ENCODE measurements around the gene SPATA6L. TPM values are rescaled to one million over a fixed set of nuclear protein-coding genes. Genes with fewer than 3 reads are reported as not detected.

Gene SPATA6L
- total and polyA plus RNA-seq, 2 of the 13 experiments (the other 11 are each of a cell fraction or from before 2014, with no cell fraction given), result 1.1 to 1.9 TPM

GRCh38 chr9:4600368-4600767 is 65.9 kb downstream of the SPATA6L start:
- no peak for TF ChIP-seq ZNF276 (CRISPR knock-in tag; IDR thresholded peaks at IDR 0.05; ENCODE audit: low read depth)
- TF ChIP-seq ZBTB3 (CRISPR knock-in tag; IDR thresholded peaks at IDR 0.05; ENCODE audit: borderline replicate concordance, low read depth), result no peak
- no peak for TF ChIP-seq ZNF720 (CRISPR knock-in tag; IDR thresholded peaks at IDR 0.05)
- TF ChIP-seq ZSCAN25 (CRISPR knock-in tag; IDR thresholded peaks at IDR 0.05), result no peak
- no peak for TF ChIP-seq PRDM10 (CRISPR knock-in tag; IDR thresholded peaks at IDR 0.05; ENCODE audit: low read depth)
- no peak for TF ChIP-seq ZBTB2 (CRISPR knock-in tag; IDR thresholded peaks at IDR 0.05; ENCODE audit: low read depth)
- Histone ChIP-seq H4K20me1 (ENCODE audit: insufficient read depth, low read length) (no peaks in the 10 kb centered on the region), H3K27ac (ENCODE audit: extremely low read length, insufficient read depth, low read length) (no peak overlapping the region), H3K9ac (ENCODE audit: insufficient read depth, low read depth, low read length) (no peak overlapping the region), H3K79me2 (ENCODE audit: insufficient read depth, low read length) (no peaks in the 10 kb centered on the region), H3K9me3 (ENCODE audit: low read length) (no peaks in the 10 kb centered on the region), H3K27me3 (ENCODE audit: control insufficient read depth in 1 of 2, insufficient read depth in 2 of 2, low read length in 2 of 2) (no peaks in the 10 kb centered on the region), H3K36me3 (replicated peaks in 1 of 2; ENCODE audit: control insufficient read depth in 1 of 2, insufficient read depth in 2 of 2, low read length in 2 of 2) (no peaks in the 10 kb centered on the region), H3K4me3 (replicated peaks in 1 of 3; ENCODE audit: insufficient read depth in 1 of 3, low read depth in 2 of 3, low read length in 3 of 3) (no peak overlapping the region), H3K4me2 (ENCODE audit: low read depth, low read length) (no peak overlapping the region), H2AFZ (ENCODE audit: low read length) (no peak overlapping the region), H3K4me1 (ENCODE audit: insufficient read depth, low read length) (no peaks in the 10 kb centered on the region)
- WGBS (ENCODE audit: low lambda C conversion rate), result 91% methylated on average over 1 of the region's 1 CpG
- intact Hi-C loops (cut with micrococcal nuclease; ENCODE audit: unreplicated experiment) (loop anchor here (5.0 kb wide), 2 partner anchors 42 to 162 kb away; no protein-coding TSS in a partner anchor), in situ Hi-C loops (cut with HindIII; ENCODE audit: extremely low pct_ligation_motif_present, low pct_unique_long_range_greater_than_20kb) (loop anchor here (5.0 kb wide), 1 partner anchor 387 kb away; the partner anchor contains the start of gene JAK2)
- CTCF ChIA-PET (ENCODE audit: low intra/inter-chr PET ratio, low total read pairs), result no interaction called here
- POLR2A ChIA-PET, result no interaction called here
- no TSS peak for BruUV-seq (replicated peaks)
- DNase-seq (ENCODE audit: low spot score) (no peak), FAIRE-seq (no peak), ATAC-seq (no peak)

Measured in HepG2 (cell line).